ENCODE measurements around the gene SELENOT.

SELENOT gene

GRCh38 chr3:150656316-150656715, 53.2 kb downstream of the SELENOT start:
- Histone ChIP-seq H3K36me3 (ENCODE audit: control insufficient read depth in 5 of 5, insufficient read depth in 5 of 5, low read length in 5 of 5) (no peaks in the 10 kb centered on the region), H3K4me3 (ENCODE audit: low read depth in 1 of 5, low read length in 5 of 5) (no peak overlapping the region), H3K27ac (ENCODE audit: low read depth, low read length) (no peak overlapping the region), H3K27me3 (ENCODE audit: control insufficient read depth in 5 of 5, insufficient read depth in 4 of 5, low read length in 5 of 5) (peaks cover 0 to 6% (median 0%) of the 10 kb centered on the region in 5 donors), H3K9me3 (ENCODE audit: control insufficient read depth in 5 of 5, low read length in 5 of 5) (no peaks in the 10 kb centered on the region), H3K9ac (ENCODE audit: low read length in 5 of 5) (no peak overlapping the region), H3K4me1 (ENCODE audit: control insufficient read depth in 5 of 5, insufficient read depth in 5 of 5, low read length in 5 of 5) (no peaks in the 10 kb centered on the region)

DNA sequence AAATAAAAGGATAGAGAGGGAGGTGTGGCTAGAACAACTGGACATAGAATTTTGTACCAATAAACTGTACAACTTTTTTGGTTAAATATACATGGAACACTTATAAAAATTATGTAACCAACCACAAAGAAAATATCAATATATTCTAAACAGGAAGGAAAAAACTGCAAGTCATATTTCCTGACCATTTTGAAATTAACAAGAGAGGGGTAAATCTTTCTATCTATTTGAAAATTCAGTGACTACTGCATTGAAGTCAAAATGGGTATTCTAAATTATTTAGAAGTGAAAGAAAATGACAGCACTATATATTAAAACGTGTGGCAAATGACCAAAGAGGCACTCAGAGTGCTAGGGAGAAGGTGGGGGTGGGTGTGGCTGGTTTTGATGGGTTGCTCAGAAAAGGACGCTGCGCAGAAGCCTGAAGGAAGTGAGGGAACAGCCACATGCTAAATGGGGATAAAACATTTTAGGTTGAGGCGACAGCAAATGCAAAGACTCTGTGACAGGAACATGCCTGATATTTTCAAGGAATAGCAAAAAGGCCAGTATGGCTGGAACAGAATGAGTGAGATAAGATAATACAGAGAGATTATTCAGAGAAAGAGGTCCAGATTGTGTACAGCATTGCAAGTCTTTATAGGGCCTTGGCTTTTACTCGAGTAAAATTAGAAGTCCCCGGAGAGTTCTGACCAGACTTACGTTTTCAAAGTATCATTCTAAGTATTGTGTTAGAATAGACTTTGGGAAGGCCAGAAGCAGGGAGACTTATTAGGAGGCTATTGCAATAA, 59.5 kb downstream of the SELENOT start:
- peaks cover 0 to 3% (median 0%) of the 10 kb centered on the region in 5 donors for H3K27me3 ChIP-seq (ENCODE audit: control insufficient read depth in 5 of 5, insufficient read depth in 4 of 5, low read length in 5 of 5)
- no peak overlapping the region for H3K4me3 ChIP-seq (ENCODE audit: low read depth in 1 of 5, low read length in 5 of 5)
- H3K9me3 ChIP-seq (ENCODE audit: control insufficient read depth in 5 of 5, low read length in 5 of 5), result no peaks in the 10 kb centered on the region
- H3K9ac ChIP-seq (ENCODE audit: low read length in 5 of 5), result no peak overlapping the region
- no peak overlapping the region for H3K27ac ChIP-seq (ENCODE audit: low read depth, low read length)
- H3K4me1 ChIP-seq (ENCODE audit: control insufficient read depth in 5 of 5, insufficient read depth in 5 of 5, low read length in 5 of 5), result no peaks in the 10 kb centered on the region
- no peaks in the 10 kb centered on the region for H3K36me3 ChIP-seq (ENCODE audit: control insufficient read depth in 5 of 5, insufficient read depth in 5 of 5, low read length in 5 of 5)

- Histone ChIP-seq H3K4me1 (ENCODE audit: control insufficient read depth in 5 of 5, insufficient read depth in 5 of 5, low read length in 5 of 5) (no peaks in the 10 kb centered on the region), H3K36me3 (ENCODE audit: control insufficient read depth in 5 of 5, insufficient read depth in 5 of 5, low read length in 5 of 5) (no peaks in the 10 kb centered on the region), H3K9me3 (ENCODE audit: control insufficient read depth in 5 of 5, low read length in 5 of 5) (no peaks in the 10 kb centered on the region), H3K27me3 (ENCODE audit: control insufficient read depth in 5 of 5, insufficient read depth in 4 of 5, low read length in 5 of 5) (peaks cover 0 to 3% (median 0%) of the 10 kb centered on the region in 5 donors), H3K27ac (ENCODE audit: low read depth, low read length) (no peak overlapping the region), H3K4me3 (ENCODE audit: low read depth in 1 of 5, low read length in 5 of 5) (no peak overlapping the region), H3K9ac (ENCODE audit: low read length in 5 of 5) (no peak overlapping the region)
Observed at GRCh38 chr3:150663461-150663860, 60.3 kb downstream of the SELENOT start.

GRCh38 chr3:150666167-150666566, 63.0 kb downstream of the SELENOT start:
- Histone ChIP-seq H3K9me3 (ENCODE audit: control insufficient read depth in 5 of 5, low read length in 5 of 5) (no peaks in the 10 kb centered on the region), H3K27me3 (ENCODE audit: control insufficient read depth in 5 of 5, insufficient read depth in 4 of 5, low read length in 5 of 5) (no peaks in the 10 kb centered on the region), H3K36me3 (ENCODE audit: control insufficient read depth in 5 of 5, insufficient read depth in 5 of 5, low read length in 5 of 5) (no peaks in the 10 kb centered on the region), H3K9ac (ENCODE audit: low read length in 5 of 5) (no peak overlapping the region), H3K4me1 (ENCODE audit: control insufficient read depth in 5 of 5, insufficient read depth in 5 of 5, low read length in 5 of 5) (no peaks in the 10 kb centered on the region), H3K4me3 (ENCODE audit: low read depth in 1 of 5, low read length in 5 of 5) (no peak overlapping the region), H3K27ac (ENCODE audit: low read depth, low read length) (no peak overlapping the region)

DNA sequence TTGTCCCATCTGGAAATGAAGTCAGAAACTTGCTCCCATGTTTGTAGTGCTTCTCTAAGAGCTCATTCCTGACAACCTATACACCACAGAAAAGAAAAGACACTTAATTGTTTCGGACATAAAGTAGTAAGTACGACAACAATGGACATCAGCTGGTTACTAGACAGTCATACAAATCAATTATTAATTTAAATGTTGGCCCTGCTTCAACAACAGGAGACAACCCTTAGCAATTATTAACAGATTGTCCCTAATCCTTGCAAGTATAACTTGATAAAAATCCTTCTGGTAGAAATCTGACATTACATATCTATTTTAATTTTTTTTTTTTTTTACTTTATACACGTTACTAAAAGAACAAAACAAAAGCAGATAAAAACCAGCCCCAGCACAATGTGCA, 70.8 kb downstream of the SELENOT start:
- H3K4me1 ChIP-seq (ENCODE audit: control insufficient read depth in 5 of 5, insufficient read depth in 5 of 5, low read length in 5 of 5), result no peaks in the 10 kb centered on the region
- H3K27ac ChIP-seq (ENCODE audit: low read depth, low read length), result no peak overlapping the region
- H3K9me3 ChIP-seq (ENCODE audit: control insufficient read depth in 5 of 5, low read length in 5 of 5), result peaks cover 0 to 15% (median 8%) of the 10 kb centered on the region in 5 donors
- H3K27me3 ChIP-seq (ENCODE audit: control insufficient read depth in 5 of 5, insufficient read depth in 4 of 5, low read length in 5 of 5), result no peaks in the 10 kb centered on the region
- H3K9ac ChIP-seq (ENCODE audit: low read length in 5 of 5), result no peak overlapping the region
- H3K4me3 ChIP-seq (ENCODE audit: low read depth in 1 of 5, low read length in 5 of 5), result no peak overlapping the region
- H3K36me3 ChIP-seq (ENCODE audit: control insufficient read depth in 5 of 5, insufficient read depth in 5 of 5, low read length in 5 of 5), result no peaks in the 10 kb centered on the region

DNA sequence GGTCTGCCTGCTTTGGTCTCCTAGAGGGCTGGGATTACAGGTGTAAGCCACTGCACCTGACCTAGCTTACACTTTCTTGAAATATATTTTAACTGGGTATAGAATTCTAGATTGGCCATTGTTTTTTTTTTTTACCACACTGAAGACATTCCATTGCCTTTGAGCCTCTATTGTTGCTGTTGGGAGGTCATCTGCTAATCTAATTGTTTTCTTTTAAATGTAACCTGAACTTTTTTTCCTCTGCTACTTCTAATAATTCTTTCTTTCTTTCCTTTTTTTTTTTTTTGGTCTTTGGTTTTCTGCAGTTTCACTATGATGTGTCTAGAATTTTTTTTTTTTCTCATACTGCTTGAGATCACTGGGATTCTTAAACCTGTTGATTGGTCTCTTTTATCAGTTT, 72.5 kb downstream of the SELENOT start:
- Histone ChIP-seq H3K9me3 (ENCODE audit: control insufficient read depth in 5 of 5, low read length in 5 of 5) (peaks cover 0 to 15% (median 8%) of the 10 kb centered on the region in 5 donors), H3K4me3 (ENCODE audit: low read depth in 1 of 5, low read length in 5 of 5) (no peak overlapping the region)

More for the DNA sequence above, 72.5 kb downstream of the SELENOT start:
- H3K4me1 ChIP-seq (ENCODE audit: control insufficient read depth in 5 of 5, insufficient read depth in 5 of 5, low read length in 5 of 5), result no peaks in the 10 kb centered on the region
- no peaks in the 10 kb centered on the region for H3K36me3 ChIP-seq (ENCODE audit: control insufficient read depth in 5 of 5, insufficient read depth in 5 of 5, low read length in 5 of 5)
- no peaks in the 10 kb centered on the region for H3K27me3 ChIP-seq (ENCODE audit: control insufficient read depth in 5 of 5, insufficient read depth in 4 of 5, low read length in 5 of 5)
- no peak overlapping the region for H3K9ac ChIP-seq (ENCODE audit: low read length in 5 of 5)
- H3K27ac ChIP-seq (ENCODE audit: low read depth, low read length), result no peak overlapping the region
